ENCODE measurements around the gene EIF2S2. TPM values are rescaled to one million over a fixed set of nuclear protein-coding genes. Genes with fewer than 3 reads are reported as not detected.

Gene EIF2S2
- total RNA-seq, 1 donor from 2014 or later, result 152 TPM

- peaks cover 37% of the 10 kb centered on the region for H3K4me1 Mint-ChIP-seq (ENCODE audit: low read depth)
- H3K27ac Mint-ChIP-seq (ENCODE audit: unreplicated experiment), result no peak overlapping the region
- no peaks in the 10 kb centered on the region for H3K9me3 Mint-ChIP-seq (ENCODE audit: low read depth)
- no peak for DNase-seq (ENCODE audit: low spot score)
- H3K36me3 Mint-ChIP-seq (ENCODE audit: low read depth), result peaks cover 3% of the 10 kb centered on the region
- no peak for TF ChIP-seq CTCF (IDR thresholded peaks at IDR 0.05)
- no peaks in the 10 kb centered on the region for H3K27me3 Mint-ChIP-seq (ENCODE audit: low read depth)
- no peak overlapping the region for H3K4me3 Mint-ChIP-seq (ENCODE audit: unreplicated experiment)
Measured at GRCh38 chr20:34066476-34067090, 45.5 kb downstream of the EIF2S2 start.

- Mint-ChIP-seq H3K27me3 (ENCODE audit: low read depth) (no peaks in the 10 kb centered on the region), H3K27ac (ENCODE audit: unreplicated experiment) (peak overlapping the region; percentile 72), H3K9me3 (ENCODE audit: low read depth) (no peaks in the 10 kb centered on the region), H3K36me3 (ENCODE audit: low read depth) (peaks cover 3% of the 10 kb centered on the region), H3K4me1 (ENCODE audit: low read depth) (peaks cover 40% of the 10 kb centered on the region), H3K4me3 (ENCODE audit: unreplicated experiment) (no peak overlapping the region)
- no peak for TF ChIP-seq CTCF (IDR thresholded peaks at IDR 0.05)
- DNase-seq (ENCODE audit: low spot score), result no peak
Measured at GRCh38 chr20:34065260-34065659, 46.8 kb downstream of the EIF2S2 start.

- H3K27ac Mint-ChIP-seq (ENCODE audit: unreplicated experiment), result no peak overlapping the region
- TF ChIP-seq CTCF (IDR thresholded peaks at IDR 0.05), result no peak
- no peak for DNase-seq (ENCODE audit: low spot score)
- H3K27me3 Mint-ChIP-seq (ENCODE audit: low read depth), result no peaks in the 10 kb centered on the region
- no peak overlapping the region for H3K4me3 Mint-ChIP-seq (ENCODE audit: unreplicated experiment)
- H3K9me3 Mint-ChIP-seq (ENCODE audit: low read depth), result no peaks in the 10 kb centered on the region
- H3K36me3 Mint-ChIP-seq (ENCODE audit: low read depth), result peaks cover 3% of the 10 kb centered on the region
- peaks cover 32% of the 10 kb centered on the region for H3K4me1 Mint-ChIP-seq (ENCODE audit: low read depth)
Measured at GRCh38 chr20:34064286-34064685, 47.8 kb downstream of the EIF2S2 start.

GRCh38 chr20:34062570-34063482 lies 49.2 kb downstream of the EIF2S2 start:
- no peaks in the 10 kb centered on the region for H3K27me3 Mint-ChIP-seq (ENCODE audit: low read depth)
- no peak overlapping the region for H3K27ac Mint-ChIP-seq (ENCODE audit: unreplicated experiment)
- no peak for TF ChIP-seq CTCF (IDR thresholded peaks at IDR 0.05)
- no peak overlapping the region for H3K4me3 Mint-ChIP-seq (ENCODE audit: unreplicated experiment)
- H3K36me3 Mint-ChIP-seq (ENCODE audit: low read depth), result peaks cover 3% of the 10 kb centered on the region
- H3K9me3 Mint-ChIP-seq (ENCODE audit: low read depth), result no peaks in the 10 kb centered on the region
- peaks cover 36% of the 10 kb centered on the region for H3K4me1 Mint-ChIP-seq (ENCODE audit: low read depth)
- no peak for DNase-seq (ENCODE audit: low spot score)

GRCh38 chr20:34061695-34062094 lies 50.3 kb downstream of the EIF2S2 start:
- DNase-seq (ENCODE audit: low spot score), result no peak
- TF ChIP-seq CTCF (IDR thresholded peaks at IDR 0.05), result no peak
- no peak overlapping the region for H3K27ac Mint-ChIP-seq (ENCODE audit: unreplicated experiment)
- peaks cover 31% of the 10 kb centered on the region for H3K4me1 Mint-ChIP-seq (ENCODE audit: low read depth)
- no peaks in the 10 kb centered on the region for H3K9me3 Mint-ChIP-seq (ENCODE audit: low read depth)
- no peak overlapping the region for H3K4me3 Mint-ChIP-seq (ENCODE audit: unreplicated experiment)
- H3K36me3 Mint-ChIP-seq (ENCODE audit: low read depth), result peaks cover 3% of the 10 kb centered on the region
- no peaks in the 10 kb centered on the region for H3K27me3 Mint-ChIP-seq (ENCODE audit: low read depth)

All from chondrocyte (in vitro differentiated cells).